Activated T-helper 1 cell treated with anti-CD3 and anti-CD28 coated beads, Interleukin-12 subunit alpha, Interleukin-12 subunit beta, Interleukin-2, Interleukin-4 antibody, amounts not matched to agents 30 ng/mL and 10 ng/mL and 1 ng/mL, durations not matched to agents 14 hours and 24 hours and 36 hours (primary cell): Measurements from ENCODE around the gene TBCB. TPM values are rescaled to one million over a fixed set of nuclear protein-coding genes. Genes with fewer than 3 reads are reported as not detected.
"Not testable (repeated sequence)": the region's sequence is repeated elsewhere in the genome, so short reads cannot be mapped to it uniquely, and the experiment has no call there.

Experiments
- DNase-seq: peaks from one replicate; pipeline ENCODE4 v3.0.0; 2021; ENCODE audit warnings: low spot score
- H3K27ac Mint-ChIP-seq: one replicate; pipeline ENCODE4 v1.8.0; 2021; ENCODE audit warnings: mild to moderate bottlenecking, mixed read lengths
- H3K27me3 Mint-ChIP-seq: one replicate; pipeline ENCODE4 v1.8.0; 2022; ENCODE audit warnings: mild to moderate bottlenecking, moderate library complexity, mixed read lengths; ENCODE audit not compliant: insufficient read depth
- H3K36me3 Mint-ChIP-seq: one replicate; pipeline ENCODE4 v1.8.0; 2021; ENCODE audit warnings: low read depth, mixed read lengths
- H3K4me1 Mint-ChIP-seq: one replicate; pipeline ENCODE4 v1.8.0; 2021; ENCODE audit warnings: low read depth, mixed read lengths
- H3K4me3 Mint-ChIP-seq: one replicate; pipeline ENCODE4 v1.8.0; 2021; ENCODE audit warnings: mild to moderate bottlenecking, moderate library complexity, mixed read lengths
- H3K9me3 Mint-ChIP-seq: one replicate; pipeline ENCODE4 v1.8.0; 2021; ENCODE audit warnings: mixed read lengths
- intact Hi-C: fragments of 100-400 bp; cut with micrococcal nuclease; formaldehyde crosslinking; loops from one replicate; pipeline ENCODE4 v1.15.1; 2024
- total RNA-seq: library from RNA; stranded (reverse); gene quantifications from 2 replicates; pipeline ENCODE4 v1.2.3, GENCODE V29; 2022

The TBCB gene
- total RNA-seq, 1 donor from 2014 or later = 143 TPM

GRCh38 chr19:36125557-36125956 lies 10.3 kb downstream of the TBCB start:
- Mint-ChIP-seq H3K9me3 (no peaks in the 10 kb centered on the region), H3K4me3 (no peak overlapping the region), H3K27ac (peak overlapping the region; percentile 34), H3K36me3 (peaks cover 11% of the 10 kb centered on the region), H3K4me1 (peaks cover 11% of the 10 kb centered on the region), H3K27me3 (no peaks in the 10 kb centered on the region)
- intact Hi-C loops = loop anchor here (5.0 to 10.0 kb wide), 6 partner anchors 128 to 1391 kb away; partner anchors contain the start of genes SDHAF1, ZFP82, ZNF181 and ZNF420
- DNase-seq = no peak

GRCh38 chr19:36128392-36128736 lies 13.1 kb downstream of the TBCB start:
- H3K36me3 Mint-ChIP-seq = peaks cover 9% of the 10 kb centered on the region
- intact Hi-C loops = loop anchor here (1.0 to 10.0 kb wide), 10 partner anchors 11 to 1394 kb away; partner anchors contain the start of genes SDHAF1, TBCB, ZFP14 and ZFP82
- DNase-seq = no peak
- H3K4me3 Mint-ChIP-seq = peak overlapping the region; percentile 83
- H3K9me3 Mint-ChIP-seq = no peaks in the 10 kb centered on the region
- H3K27ac Mint-ChIP-seq = peak overlapping the region; percentile 95
- peaks cover 24% of the 10 kb centered on the region for H3K4me1 Mint-ChIP-seq
- no peaks in the 10 kb centered on the region for H3K27me3 Mint-ChIP-seq

GRCh38 chr19:36131221-36131620 lies 16.0 kb downstream of the TBCB start:
- H3K4me3 Mint-ChIP-seq, H3K27ac Mint-ChIP-seq, H3K27me3 Mint-ChIP-seq, intact Hi-C loops, H3K36me3 Mint-ChIP-seq, DNase-seq, H3K9me3 Mint-ChIP-seq: not testable (repeated sequence)
- peaks cover 24% of the 10 kb centered on the region for H3K4me1 Mint-ChIP-seq

- H3K4me3 Mint-ChIP-seq, H3K27me3 Mint-ChIP-seq, H3K27ac Mint-ChIP-seq, DNase-seq, H3K9me3 Mint-ChIP-seq, intact Hi-C loops, H3K36me3 Mint-ChIP-seq: not testable (repeated sequence)
- H3K4me1 Mint-ChIP-seq = peaks cover 21% of the 10 kb centered on the region
Observed at GRCh38 chr19:36134867-36135266, 19.6 kb downstream of the TBCB start.

GRCh38 chr19:36136964-36137686 lies 21.9 kb downstream of the TBCB start:
- intact Hi-C loops = no loop called here
- peaks cover 26% of the 10 kb centered on the region for H3K4me1 Mint-ChIP-seq
- DNase-seq = no peak

GRCh38 chr19:36139120-36139472 lies 23.8 kb downstream of the TBCB start:
- Mint-ChIP-seq H3K4me1 (peaks cover 20% of the 10 kb centered on the region), H3K4me3 (peak overlapping the region; percentile 97), H3K36me3 (peaks cover 17% of the 10 kb centered on the region), H3K27me3 (peaks cover 1% of the 10 kb centered on the region), H3K9me3 (no peaks in the 10 kb centered on the region), H3K27ac (peak overlapping the region; percentile 99)
- DNase-seq = no peak
- intact Hi-C loops = loop anchor here (1.0 kb wide), 2 partner anchors 11 to 46 kb away; no protein-coding TSS in a partner anchor

More at GRCh38 chr19:36136964-36137686, 21.9 kb downstream of the TBCB start:
- H3K4me3 Mint-ChIP-seq = no peak overlapping the region
- no peaks in the 10 kb centered on the region for H3K9me3 Mint-ChIP-seq
- H3K27ac Mint-ChIP-seq = peak overlapping the region; percentile 64
- H3K36me3 Mint-ChIP-seq = peaks cover 11% of the 10 kb centered on the region
- H3K27me3 Mint-ChIP-seq = peaks cover 1% of the 10 kb centered on the region

- Mint-ChIP-seq H3K4me3 (peak within 1 kb of the TSS; percentile 97), H3K27ac (peak within 1 kb of the TSS; percentile 99), H3K9me3 (no peaks in the 10 kb centered on the region), H3K27me3 (peaks cover 1% of the 10 kb centered on the region), H3K4me1 (peaks cover 20% of the 10 kb centered on the region), H3K36me3 (peaks cover 17% of the 10 kb centered on the region)
- peak; percentile 92 for DNase-seq
- intact Hi-C loops = loop anchor here (1.0 kb wide), 3 partner anchors 11 to 125 kb away; partner anchors contain the start of gene ALKBH6
Observed at GRCh38 chr19:36139473-36140303, 24.4 kb downstream of the TBCB start, which contains the start of gene CAPNS1. Gene CAPNS1 (plus strand): TSS chr19:36140066. CDS start chr19:36141012, 946 bp downstream.

GRCh38 chr19:36140304-36141038 lies 25.2 kb downstream of the TBCB start:
- no peaks in the 10 kb centered on the region for H3K27me3 Mint-ChIP-seq
- intact Hi-C loops = loop anchor here (1.0 kb wide), 6 partner anchors 8 to 126 kb away; partner anchors contain the start of genes ALKBH6, TBCB, THAP8 and WDR62
- H3K9me3 Mint-ChIP-seq = no peaks in the 10 kb centered on the region
- peak overlapping the region; percentile 99 for H3K27ac Mint-ChIP-seq
- H3K4me1 Mint-ChIP-seq = peaks cover 20% of the 10 kb centered on the region
- peak overlapping the region; percentile 97 for H3K4me3 Mint-ChIP-seq
- H3K36me3 Mint-ChIP-seq = peaks cover 18% of the 10 kb centered on the region
- DNase-seq = peak; percentile 16

GRCh38 chr19:36141039-36141927 lies 26.0 kb downstream of the TBCB start:
- Mint-ChIP-seq H3K4me3 (peak overlapping the region; percentile 97), H3K9me3 (no peaks in the 10 kb centered on the region), H3K36me3 (peaks cover 25% of the 10 kb centered on the region), H3K4me1 (peaks cover 20% of the 10 kb centered on the region), H3K27me3 (no peaks in the 10 kb centered on the region), H3K27ac (peak overlapping the region; percentile 99)
- peak; percentile 85 for DNase-seq
- intact Hi-C loops = loop anchor here (1.0 kb wide), 5 partner anchors 9 to 87 kb away; partner anchors contain the start of genes TBCB, THAP8, WDR62 and ZNF565

- no peaks in the 10 kb centered on the region for H3K9me3 Mint-ChIP-seq
- H3K27ac Mint-ChIP-seq = no peak overlapping the region
- peaks cover 30% of the 10 kb centered on the region for H3K36me3 Mint-ChIP-seq
- no peak for DNase-seq
- H3K27me3 Mint-ChIP-seq = no peaks in the 10 kb centered on the region
- H3K4me1 Mint-ChIP-seq = peaks cover 13% of the 10 kb centered on the region
- peak overlapping the region; percentile 97 for H3K4me3 Mint-ChIP-seq
- intact Hi-C loops = no loop called here
Observed at GRCh38 chr19:36142046-36142445, 26.8 kb downstream of the TBCB start.

- intact Hi-C loops = no loop called here
- no peaks in the 10 kb centered on the region for H3K9me3 Mint-ChIP-seq
- peaks cover 32% of the 10 kb centered on the region for H3K36me3 Mint-ChIP-seq
Observed at GRCh38 chr19:36142496-36142895, 27.2 kb downstream of the TBCB start.

More at GRCh38 chr19:36142496-36142895, 27.2 kb downstream of the TBCB start:
- no peak for DNase-seq
- Mint-ChIP-seq H3K27me3 (no peaks in the 10 kb centered on the region), H3K27ac (no peak overlapping the region), H3K4me1 (peaks cover 11% of the 10 kb centered on the region), H3K4me3 (no peak overlapping the region)
